HG03139 (cell line): ENCODE data around the gene NASP.

Experiments used
- ATAC-seq: cut with Tn5 transposase; IDR thresholded peaks from one replicate; pipeline ENCODE4 v1.9.1; 2021; ENCODE audit not compliant: unreplicated experiment

The NASP gene

DNA sequence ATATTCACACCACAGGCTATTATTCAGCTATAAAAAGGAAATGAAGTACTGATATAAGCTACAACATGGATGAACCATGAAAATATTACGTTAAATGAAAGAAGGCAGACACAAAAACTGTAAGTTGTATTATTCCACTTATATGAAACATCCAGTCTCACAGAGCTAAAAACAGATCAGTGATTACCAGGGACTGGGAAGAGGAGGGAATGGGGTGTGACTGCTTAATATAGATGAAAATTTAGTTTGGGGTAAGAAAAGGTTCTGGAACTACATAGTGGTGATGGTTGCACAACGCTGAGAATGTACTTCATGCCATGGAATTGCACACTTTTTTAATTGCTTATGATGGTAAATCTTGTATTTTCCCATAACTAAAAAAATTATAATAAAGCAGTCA lies 83.0 kb downstream of the NASP start:
- no peak for ATAC-seq

DNA sequence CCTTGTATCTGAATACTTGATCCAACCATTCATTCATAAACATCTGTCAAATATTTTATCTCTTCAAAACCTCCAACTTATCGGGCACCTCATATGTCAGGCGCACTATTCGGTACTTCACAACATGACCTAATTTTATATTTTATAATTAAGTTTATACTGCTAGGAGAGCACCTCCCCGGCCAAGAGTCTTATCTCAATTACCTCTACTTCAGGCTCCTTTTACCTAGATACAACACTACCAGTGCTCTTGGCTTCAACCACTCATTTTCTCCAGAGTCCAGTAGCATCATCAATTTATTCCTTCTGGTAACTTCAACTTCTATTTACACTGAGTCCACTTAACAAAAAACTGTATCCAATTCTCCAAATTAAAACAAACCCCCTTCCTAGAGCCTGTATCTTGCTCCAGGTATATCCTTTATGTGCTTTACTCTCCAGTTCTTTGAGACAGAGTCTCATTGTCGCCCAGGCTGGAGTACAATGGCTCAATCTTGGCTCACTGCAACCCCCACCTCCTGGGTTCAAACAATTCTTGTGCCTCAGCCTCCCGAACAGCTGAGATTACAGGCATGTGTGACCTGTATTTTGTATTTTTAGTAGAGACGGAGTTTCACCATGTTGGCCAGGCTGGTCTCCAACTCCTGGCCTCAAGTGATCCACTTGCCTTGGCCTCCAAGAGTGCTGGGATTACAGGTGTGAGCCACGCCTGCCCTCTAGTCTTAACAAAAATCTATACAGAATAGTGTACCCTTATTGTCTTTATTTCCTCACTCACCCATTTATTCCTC lies 83.7 kb downstream of the NASP start:
- no peak for ATAC-seq
